H54 (cell line): ENCODE data around the gene LCA5L.

Source experiments
- DNase-seq: peaks from one replicate; pipeline ENCODE4 v3.0.0; 2011; ENCODE audit warnings: low spot score, mixed read lengths; ENCODE audit not compliant: insufficient read length
- FAIRE-seq: peaks from 3 replicates; lab custom pipeline; 2011; peaks lifted over from hg19 to GRCh38; lab: Jason Lieb, UNC
- POLR2A ChIP-seq: IDR thresholded peaks from 2 replicates; pipeline ENCODE4 v1.6.1; 2011; ENCODE audit warnings: low read depth, mild to moderate bottlenecking, low read length

LCA5L gene

DNA sequence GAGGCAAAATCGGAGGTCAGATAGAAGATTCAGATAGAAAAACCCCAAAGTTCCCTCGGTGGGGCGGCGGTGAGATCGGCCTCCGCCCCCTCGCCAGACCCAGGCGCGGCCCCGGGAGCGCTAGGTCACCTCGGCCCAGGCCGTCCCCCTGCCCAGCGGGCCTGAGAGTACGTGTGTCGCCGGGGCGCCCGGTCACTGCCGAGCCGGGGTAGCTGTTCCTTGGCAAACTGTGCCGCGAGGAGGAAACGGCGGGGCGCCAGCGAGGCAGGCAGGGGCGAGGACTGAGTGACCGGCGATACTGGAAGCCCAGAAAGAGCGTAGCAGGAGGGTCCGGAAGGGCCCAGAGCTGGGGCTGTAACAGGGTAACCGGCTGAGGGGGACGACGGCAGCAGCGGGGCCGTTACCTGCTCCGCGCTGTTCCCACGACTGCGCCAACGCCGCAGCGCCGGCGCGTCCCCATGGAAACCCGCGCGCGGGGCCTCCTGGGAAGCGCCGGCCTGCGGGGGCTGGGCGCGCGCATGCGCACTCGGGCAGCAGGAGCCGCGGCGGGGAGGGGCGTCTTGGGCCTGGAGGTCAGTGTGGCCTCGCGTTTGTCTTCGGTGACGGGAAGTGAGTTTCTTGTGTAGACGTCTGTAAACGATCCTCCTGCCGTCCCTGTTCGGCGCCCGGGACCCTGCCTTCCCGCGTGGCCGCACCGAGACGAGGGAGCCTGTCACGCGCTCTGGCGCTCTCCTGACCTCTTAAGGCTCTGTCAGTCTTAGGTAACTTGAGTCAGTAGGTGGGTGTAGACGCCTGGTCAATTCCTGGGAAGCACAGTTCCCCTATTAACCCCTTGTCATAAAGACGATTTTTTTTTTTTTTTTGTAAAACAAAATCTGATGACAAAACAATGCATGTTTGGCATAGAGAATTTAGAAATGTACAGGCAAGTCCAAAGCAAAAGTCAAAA, at the start of gene LCA5L:
Gene LCA5L, minus strand, starts transcription at position 458 of the 949 bp plus-strand sequence. CDS start 17,285 bp downstream, outside the sequence.
- DNase-seq: peak; percentile 92
- no peak for FAIRE-seq
- TF ChIP-seq POLR2A: peak; percentile 89

DNA sequence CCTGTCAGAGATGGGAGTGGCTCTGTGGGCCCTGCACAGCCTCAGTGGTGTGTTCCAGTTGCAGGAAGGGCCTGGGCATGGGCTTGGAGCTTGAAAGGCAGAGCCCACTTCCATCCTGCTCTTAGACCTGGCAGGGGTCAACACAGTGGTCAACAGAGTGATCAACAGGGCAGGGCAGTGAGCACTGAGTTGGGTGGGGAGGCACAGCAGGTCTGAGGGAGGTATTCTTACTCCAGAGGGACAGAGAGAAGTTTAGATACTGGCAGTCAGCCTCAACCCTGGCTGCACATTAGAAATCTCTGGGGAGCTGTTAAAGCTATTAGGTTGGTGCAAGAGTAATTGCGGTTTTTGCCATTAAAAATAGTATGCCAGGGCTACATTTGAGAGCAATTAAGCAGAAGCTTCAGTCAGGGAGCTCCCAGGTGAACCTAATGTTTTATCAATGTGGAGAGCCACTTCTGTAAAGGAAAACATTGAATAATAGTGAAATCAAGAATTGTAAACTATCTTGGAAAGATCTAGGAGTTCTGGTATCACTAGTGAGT, 43.9 kb upstream of the LCA5L start:
- FAIRE-seq: no peak
- DNase-seq: no peak
- no peak for TF ChIP-seq POLR2A

DNA sequence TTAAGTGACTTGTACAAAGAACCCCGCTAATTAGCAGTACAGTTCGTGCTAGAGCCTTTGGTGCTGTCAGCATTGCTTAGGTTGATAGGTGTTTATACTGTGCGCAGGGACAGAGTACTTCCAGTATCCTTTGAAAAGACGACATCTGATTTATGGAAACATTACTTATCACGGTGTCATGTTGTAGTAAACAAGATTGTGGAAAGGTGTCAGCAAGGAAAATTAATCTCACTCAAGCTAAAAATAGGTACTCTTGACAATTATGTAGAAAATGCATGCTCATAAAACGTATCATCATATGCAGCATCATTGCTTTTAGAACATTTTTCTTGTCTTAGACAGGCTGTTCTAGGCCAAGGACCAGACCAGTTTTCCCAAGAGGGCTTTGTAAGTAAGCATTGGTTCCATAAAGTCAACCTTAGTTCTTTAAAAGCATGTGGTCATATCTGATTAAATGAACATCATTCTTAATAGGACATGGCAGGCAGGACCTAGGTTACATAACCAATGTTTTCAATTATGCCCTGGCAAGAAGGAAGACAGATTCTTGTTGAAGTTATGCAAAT, 39.2 kb upstream of the LCA5L start:
- no peak for FAIRE-seq
- no peak for TF ChIP-seq POLR2A
- no peak for DNase-seq

DNA sequence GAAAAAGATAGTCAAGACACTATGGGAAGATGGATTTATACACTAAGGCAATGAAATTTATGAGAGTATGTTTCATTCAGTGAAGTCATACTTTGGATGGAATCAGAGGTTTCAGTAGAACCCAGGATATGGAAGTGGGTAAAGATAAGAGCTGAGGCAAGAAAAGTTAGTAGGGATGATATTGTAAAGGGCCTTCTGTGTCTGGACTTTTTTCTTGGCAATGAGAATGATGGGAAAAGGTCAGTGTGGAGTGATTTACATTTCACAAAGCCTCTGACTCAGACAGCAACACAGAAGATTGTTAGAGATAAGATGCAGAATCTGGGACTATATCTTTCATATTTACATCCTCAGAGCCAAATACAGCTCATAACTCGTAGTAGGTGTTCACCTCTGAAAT, 38.3 kb upstream of the LCA5L start:
- DNase-seq (no peak), FAIRE-seq (no peak)
- TF ChIP-seq POLR2A: no peak

DNA sequence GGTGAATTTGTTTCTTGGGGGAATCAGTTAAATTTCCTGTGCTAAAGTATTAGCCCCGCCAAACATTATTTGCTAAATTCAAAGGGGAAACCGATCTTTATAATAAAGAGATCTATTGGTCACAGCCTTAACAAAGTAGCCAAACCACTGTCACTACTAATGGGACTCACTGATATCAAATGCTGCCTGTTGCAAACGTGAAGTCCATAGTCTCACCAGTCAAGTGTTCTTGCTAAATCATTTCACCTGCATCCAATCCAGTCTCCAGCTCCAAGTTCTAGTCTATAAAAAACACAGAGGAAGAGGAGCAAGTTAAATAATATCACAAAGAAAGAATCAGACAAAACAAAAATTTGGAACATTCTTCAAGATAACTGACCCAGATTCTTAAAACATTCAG, 36.3 kb upstream of the LCA5L start:
- no peak for TF ChIP-seq POLR2A
- no peak for DNase-seq
- FAIRE-seq: no peak

DNA sequence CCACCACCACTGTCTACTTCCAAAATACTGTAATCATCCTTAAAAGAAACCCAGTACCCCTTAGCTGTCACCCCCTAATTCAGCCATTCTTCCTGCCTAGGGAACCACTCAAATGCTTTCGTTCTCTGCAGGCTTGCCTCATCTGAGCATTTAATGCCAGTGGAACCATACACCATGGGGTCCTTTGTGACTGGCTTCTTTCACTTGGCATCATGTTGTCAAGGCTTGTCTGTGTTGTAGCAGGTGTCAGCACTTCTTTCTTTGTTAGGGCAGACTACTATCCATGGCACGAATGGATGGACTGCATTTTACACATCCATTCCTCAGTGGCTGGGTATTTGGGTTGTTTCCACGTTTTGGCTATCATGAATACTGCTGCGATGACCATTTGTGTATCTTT, 34.7 kb upstream of the LCA5L start:
- FAIRE-seq (no peak), DNase-seq (no peak)
- no peak for TF ChIP-seq POLR2A

DNA sequence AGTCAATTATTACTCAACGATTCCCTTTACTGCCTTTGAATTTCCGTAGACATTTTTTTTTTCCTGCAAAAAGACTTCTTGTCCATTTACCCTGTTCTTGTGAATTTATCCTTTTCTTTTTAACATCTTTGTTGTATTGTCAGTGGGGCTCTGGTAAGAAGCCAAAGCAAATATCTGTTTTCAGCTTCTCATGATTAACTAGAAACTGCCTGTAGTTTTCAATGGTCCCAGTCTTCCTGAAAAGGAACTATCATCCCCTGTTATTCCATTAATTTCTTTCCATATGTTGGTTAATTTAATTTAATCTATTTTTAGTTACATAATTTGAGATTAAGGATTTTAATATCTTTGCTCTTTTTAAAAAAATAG, 34.2 kb upstream of the LCA5L start:
- FAIRE-seq: no peak
- no peak for DNase-seq
- TF ChIP-seq POLR2A: no peak

DNA sequence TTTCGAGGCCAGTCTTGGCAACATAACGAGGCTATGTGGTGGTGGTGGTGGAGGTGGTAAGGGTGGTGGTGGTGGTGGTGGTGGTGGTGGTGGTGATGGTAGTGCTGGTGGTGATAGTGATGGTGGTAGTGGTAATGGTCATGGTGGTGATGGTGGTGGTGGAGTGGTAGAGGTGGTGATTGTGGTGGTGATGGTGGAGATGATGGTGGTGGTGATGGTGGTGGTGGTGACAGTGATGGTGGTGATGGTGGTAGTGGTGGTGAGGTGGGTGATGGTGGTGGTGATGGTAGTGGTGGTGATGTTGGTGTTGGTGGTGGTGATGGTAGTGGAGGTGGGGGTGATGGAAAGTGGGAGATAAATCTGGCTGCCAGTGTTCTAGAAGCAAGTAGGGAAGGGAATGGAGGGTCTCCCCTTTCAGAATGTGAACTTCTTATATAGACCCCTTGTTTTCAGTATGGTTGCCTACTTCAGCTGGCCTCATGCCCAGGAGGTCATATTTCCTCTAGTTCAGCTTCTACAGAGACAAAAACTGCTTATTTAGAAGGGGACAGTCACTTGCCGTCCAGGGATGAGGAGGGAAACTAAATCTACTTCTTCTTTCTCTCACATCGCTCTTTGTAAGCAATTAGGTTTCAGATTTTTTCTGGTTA, 33.7 kb upstream of the LCA5L start:
- DNase-seq: no peak
- no peak for FAIRE-seq
- TF ChIP-seq POLR2A: no peak

DNA sequence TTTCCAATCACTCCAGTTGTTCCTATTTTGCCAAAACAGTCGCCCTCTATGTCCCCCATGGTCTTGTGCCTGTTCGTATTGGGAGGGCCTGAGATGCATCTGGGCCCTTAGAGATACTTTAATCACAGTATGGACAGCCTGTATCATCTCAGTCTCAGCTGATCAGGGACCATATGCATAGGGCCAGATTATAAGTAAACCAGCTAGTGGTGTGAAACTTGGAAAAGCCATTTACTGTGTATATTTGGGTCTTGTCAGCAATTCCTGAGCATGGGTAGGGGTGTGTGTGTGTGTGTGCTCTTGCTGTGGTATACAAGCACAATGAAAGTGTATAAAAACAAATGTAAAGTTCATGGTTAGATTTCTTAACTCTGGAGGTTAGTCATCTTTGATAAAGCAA, 29.0 kb upstream of the LCA5L start:
- TF ChIP-seq POLR2A: no peak
- FAIRE-seq (no peak), DNase-seq (no peak)

DNA sequence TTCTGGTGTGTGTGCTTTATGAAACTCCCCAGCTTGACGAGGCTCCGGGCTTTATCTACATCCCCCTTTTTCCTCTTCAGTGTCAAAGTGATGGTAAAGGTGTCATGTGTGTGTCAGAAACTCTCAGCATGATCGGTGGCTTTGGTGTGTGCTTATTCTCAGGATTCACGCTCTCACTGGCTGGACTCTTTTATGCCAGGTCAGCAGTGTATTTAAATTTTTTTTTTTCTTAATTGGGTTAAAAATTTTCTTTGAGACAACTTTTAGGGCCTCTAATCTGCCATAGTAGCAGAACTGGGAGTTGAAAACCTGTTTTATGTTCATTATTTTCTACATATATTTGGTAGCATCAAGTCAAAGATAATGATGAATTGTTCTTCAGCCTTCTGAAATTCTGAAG, 27.2 kb upstream of the LCA5L start:
- FAIRE-seq (no peak), DNase-seq (no peak)
- no peak for TF ChIP-seq POLR2A

DNA sequence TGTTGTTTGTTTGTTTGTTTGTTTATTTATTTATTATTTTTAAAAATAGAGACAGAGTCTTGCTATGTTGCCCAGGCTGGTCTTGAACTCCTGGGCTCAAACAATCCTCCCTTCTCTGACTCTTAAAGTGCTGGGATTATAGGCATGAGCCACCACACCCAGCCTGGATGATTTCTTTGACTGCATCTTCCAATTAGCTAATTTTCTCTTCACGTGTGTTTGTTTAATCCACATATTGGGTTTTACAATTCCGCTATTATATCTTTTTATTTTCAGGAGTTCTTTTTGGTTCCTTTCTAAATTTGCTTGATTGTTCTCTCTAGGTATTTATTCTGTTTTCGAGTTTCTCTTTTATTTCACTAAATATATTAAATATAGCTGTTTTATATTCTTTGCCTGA, 26.0 kb upstream of the LCA5L start:
- no peak for FAIRE-seq
- DNase-seq: no peak
- TF ChIP-seq POLR2A: no peak

DNA sequence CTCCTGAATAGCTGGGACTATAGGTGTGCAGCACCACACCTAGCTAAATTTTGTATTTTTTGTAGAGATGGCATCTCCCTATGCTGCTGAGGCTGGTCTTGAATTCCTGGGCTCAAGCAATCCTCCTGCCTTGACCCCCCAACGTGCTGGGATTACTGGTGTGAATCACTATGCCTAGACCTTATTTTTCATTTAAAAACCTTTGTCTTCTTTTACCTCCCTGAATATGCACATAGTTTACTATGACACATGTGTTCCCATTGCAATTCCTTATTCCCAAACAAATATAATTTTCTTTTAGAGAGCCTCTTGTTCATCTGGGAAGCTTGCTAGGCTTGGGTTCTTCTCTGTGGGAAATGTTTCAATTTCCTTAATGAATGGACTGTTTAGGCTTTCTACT, 23.0 kb upstream of the LCA5L start:
- no peak for FAIRE-seq
- TF ChIP-seq POLR2A: no peak

DNA sequence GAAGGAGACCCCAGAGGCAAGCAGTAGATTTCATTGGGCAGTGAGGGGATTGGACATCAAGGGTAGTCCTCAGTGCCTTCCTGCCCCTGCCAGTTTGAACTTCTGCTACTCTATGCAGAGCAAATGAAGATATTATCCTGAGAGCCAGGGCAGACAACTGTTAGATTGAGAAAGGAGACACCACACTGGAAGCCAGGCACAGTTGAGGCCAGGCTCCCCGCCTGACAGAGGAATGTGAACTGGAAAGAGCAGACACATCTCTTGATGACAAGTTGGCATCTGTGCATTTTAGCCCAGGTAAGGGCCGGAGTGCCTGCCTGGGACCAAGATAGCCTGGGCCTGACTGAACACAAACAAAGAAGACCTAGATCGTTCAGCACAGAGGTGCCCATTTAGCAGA, 22.2 kb upstream of the LCA5L start:
- DNase-seq (no peak), FAIRE-seq (no peak)
- no peak for TF ChIP-seq POLR2A

More for the DNA sequence above, 23.0 kb upstream of the LCA5L start:
- DNase-seq: no peak

DNA sequence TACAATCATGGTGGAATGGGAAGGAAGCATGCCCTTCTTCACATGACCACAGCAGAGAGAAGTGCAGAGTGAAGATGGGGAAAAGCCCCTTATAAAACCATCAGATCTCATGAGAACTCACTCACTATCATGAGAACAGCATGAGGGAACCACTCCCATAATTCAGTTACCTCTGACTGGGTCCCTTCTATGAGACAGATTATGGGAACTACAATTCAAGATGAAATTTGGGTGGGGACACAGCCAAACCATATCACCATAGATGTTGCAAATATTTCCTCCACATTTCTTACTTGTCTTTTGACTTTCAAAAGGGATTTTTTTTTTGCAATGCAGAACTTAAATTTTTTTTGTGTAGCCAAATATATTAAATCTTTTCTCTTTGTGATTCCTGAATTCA, 21.0 kb upstream of the LCA5L start:
- FAIRE-seq (no peak), DNase-seq (no peak)
- TF ChIP-seq POLR2A: no peak
